HL-60 (cell line): ENCODE measurements around the gene NPHS1.

Experiments used
- DNase-seq, 2 experiments: peaks; one replicate each; pipeline ENCODE4 v3.0.0-alpha.2; 2010 to 2020; ENCODE audit warnings: low read depth in 1 of 2, low spot score in 1 of 2
- H3K27ac ChIP-seq: fragments of 250-450 bp; sonication (Bioruptor Pico); replicated peaks from 2 replicates; pipeline ENCODE4 v1.5.1; 2020; ENCODE audit warnings: mild to moderate bottlenecking, moderate library complexity
- H3K27me3 ChIP-seq: fragments of 250-450 bp; sonication (Bioruptor Pico); 2 replicates; pipeline ENCODE4 v1.5.1; 2021; ENCODE audit warnings: mild to moderate bottlenecking, moderate library complexity; ENCODE audit not compliant: insufficient read depth, poor library complexity, severe bottlenecking
- H3K4me3 ChIP-seq: replicated peaks from 2 replicates; pipeline ENCODE4 v1.5.1; 2011; ENCODE audit warnings: mild to moderate bottlenecking, control low read depth, low read length; ENCODE audit not compliant: insufficient read depth
- GABPA ChIP-seq: IDR thresholded peaks from 2 replicates; pipeline ENCODE4 v1.6.1; 2012; ENCODE audit warnings: low read depth
- POLR2AphosphoS5 ChIP-seq: IDR thresholded peaks from 2 replicates; pipeline ENCODE4 v1.6.1; 2012; ENCODE audit warnings: low read depth
- SPI1 ChIP-seq: IDR thresholded peaks from 2 replicates; pipeline ENCODE4 v1.6.1; 2012; ENCODE audit warnings: low read depth, mild to moderate bottlenecking, borderline replicate concordance
- TF ChIP-seq, protein P1 (sequence below): IDR thresholded peaks from one replicate; pipeline ENCODE4 v1.5.1; 2011; ENCODE audit warnings: low read length, control low read depth, inconsistent platforms; ENCODE audit not compliant: insufficient read depth
- TF ChIP-seq, protein P2 (sequence below): IDR thresholded peaks from 2 replicates; pipeline ENCODE4 v1.6.1; 2012; ENCODE audit warnings: low read depth; ENCODE audit not compliant: insufficient replicate concordance

NPHS1 gene

DNA sequence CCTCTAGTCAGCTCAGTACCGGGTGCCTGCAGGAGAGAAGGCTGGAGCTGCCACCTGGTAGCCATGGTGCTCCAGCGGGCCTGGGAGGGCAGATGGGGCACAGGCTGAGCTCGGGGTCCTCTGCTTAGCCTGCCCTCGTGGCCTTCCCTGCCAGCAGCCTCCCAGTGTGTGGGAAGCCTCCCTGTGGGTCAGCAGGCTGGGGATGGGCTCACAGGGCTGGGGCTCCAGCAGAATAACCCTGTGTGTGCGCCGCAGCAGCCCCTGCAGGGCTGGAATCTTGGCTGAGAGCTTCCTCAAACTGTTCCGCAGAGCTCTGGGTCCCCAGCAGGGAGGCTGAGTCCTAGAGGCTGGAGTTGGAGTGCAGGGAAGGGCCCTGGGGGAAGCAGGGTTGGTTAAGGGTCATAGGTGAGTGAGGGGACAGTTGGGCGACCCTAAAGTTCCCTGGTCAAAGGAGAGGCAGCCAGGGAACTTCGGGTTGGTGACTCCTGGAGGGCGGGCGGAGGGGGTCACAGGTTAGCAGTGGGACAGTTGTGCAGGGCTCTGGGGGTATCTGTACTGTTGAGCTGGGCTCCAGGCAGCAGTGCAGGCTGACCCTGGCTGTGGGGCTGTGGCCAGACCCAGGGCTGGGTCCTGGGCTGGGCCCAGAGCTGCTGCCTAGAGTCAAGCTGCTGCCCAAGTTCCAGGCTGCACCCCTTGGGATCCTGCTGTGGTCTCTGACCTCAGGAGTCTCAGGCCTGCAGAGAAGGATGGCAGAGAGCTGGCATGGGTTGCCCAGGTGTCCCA, 62.9 kb downstream of the NPHS1 start:
- Histone ChIP-seq H3K27me3 (no peaks in the 10 kb centered on the region), H3K4me3 (no peak overlapping the region)

DNA sequence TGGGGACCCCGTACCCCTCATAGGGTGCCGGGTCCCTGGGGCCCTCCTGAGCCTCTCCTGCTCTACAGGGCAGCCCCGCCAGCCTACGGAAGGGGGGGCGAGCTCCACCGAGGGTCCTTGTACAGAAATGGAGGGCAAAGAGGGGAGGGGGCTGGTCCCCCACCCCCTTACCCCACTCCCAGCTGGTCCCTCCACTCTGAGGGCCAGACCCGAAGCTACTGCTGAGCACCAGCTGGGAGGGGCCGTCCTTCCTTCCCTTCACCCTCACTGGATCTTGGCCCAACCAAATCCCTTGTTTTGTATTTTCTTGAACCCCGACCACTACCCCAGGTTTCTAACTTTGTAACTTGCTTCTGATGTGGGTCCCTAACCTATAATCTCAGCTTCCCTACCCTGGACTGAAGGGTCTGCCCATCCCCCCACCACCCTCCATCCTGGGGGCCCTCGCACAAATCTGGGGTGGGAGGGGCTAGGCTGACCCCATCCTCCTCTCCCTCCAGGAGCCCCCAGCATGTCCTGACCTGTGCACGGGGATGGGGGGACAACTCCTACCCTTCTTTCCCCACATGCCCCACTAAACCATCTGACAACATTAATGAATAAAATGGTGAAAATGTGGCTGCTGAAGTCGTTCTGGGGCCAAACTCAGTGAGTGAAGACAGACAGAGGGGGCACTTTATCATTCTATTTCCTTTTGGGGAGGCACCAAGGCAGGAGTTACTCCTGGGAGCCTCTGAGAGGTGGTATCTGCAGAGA, 63.9 kb downstream of the NPHS1 start:
- Histone ChIP-seq H3K4me3 (no peak overlapping the region), H3K27ac (no peak overlapping the region), H3K27me3 (no peaks in the 10 kb centered on the region)
- TF ChIP-seq, protein P1, sequence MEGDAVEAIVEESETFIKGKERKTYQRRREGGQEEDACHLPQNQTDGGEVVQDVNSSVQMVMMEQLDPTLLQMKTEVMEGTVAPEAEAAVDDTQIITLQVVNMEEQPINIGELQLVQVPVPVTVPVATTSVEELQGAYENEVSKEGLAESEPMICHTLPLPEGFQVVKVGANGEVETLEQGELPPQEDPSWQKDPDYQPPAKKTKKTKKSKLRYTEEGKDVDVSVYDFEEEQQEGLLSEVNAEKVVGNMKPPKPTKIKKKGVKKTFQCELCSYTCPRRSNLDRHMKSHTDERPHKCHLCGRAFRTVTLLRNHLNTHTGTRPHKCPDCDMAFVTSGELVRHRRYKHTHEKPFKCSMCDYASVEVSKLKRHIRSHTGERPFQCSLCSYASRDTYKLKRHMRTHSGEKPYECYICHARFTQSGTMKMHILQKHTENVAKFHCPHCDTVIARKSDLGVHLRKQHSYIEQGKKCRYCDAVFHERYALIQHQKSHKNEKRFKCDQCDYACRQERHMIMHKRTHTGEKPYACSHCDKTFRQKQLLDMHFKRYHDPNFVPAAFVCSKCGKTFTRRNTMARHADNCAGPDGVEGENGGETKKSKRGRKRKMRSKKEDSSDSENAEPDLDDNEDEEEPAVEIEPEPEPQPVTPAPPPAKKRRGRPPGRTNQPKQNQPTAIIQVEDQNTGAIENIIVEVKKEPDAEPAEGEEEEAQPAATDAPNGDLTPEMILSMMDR: no peak
- no peak for TF ChIP-seq POLR2AphosphoS5
- TF ChIP-seq SPI1: no peak
- TF ChIP-seq, protein P2, sequence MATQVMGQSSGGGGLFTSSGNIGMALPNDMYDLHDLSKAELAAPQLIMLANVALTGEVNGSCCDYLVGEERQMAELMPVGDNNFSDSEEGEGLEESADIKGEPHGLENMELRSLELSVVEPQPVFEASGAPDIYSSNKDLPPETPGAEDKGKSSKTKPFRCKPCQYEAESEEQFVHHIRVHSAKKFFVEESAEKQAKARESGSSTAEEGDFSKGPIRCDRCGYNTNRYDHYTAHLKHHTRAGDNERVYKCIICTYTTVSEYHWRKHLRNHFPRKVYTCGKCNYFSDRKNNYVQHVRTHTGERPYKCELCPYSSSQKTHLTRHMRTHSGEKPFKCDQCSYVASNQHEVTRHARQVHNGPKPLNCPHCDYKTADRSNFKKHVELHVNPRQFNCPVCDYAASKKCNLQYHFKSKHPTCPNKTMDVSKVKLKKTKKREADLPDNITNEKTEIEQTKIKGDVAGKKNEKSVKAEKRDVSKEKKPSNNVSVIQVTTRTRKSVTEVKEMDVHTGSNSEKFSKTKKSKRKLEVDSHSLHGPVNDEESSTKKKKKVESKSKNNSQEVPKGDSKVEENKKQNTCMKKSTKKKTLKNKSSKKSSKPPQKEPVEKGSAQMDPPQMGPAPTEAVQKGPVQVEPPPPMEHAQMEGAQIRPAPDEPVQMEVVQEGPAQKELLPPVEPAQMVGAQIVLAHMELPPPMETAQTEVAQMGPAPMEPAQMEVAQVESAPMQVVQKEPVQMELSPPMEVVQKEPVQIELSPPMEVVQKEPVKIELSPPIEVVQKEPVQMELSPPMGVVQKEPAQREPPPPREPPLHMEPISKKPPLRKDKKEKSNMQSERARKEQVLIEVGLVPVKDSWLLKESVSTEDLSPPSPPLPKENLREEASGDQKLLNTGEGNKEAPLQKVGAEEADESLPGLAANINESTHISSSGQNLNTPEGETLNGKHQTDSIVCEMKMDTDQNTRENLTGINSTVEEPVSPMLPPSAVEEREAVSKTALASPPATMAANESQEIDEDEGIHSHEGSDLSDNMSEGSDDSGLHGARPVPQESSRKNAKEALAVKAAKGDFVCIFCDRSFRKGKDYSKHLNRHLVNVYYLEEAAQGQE: no peak
- TF ChIP-seq GABPA: no peak
- no peak for DNase-seq

More for the DNA sequence above, 62.9 kb downstream of the NPHS1 start:
- TF ChIP-seq, protein P1: no peak
- TF ChIP-seq, protein P2: no peak
- TF ChIP-seq SPI1 (no peak), GABPA (no peak), POLR2AphosphoS5 (no peak)
- DNase-seq: no peak
- no peak overlapping the region for H3K27ac ChIP-seq

DNA sequence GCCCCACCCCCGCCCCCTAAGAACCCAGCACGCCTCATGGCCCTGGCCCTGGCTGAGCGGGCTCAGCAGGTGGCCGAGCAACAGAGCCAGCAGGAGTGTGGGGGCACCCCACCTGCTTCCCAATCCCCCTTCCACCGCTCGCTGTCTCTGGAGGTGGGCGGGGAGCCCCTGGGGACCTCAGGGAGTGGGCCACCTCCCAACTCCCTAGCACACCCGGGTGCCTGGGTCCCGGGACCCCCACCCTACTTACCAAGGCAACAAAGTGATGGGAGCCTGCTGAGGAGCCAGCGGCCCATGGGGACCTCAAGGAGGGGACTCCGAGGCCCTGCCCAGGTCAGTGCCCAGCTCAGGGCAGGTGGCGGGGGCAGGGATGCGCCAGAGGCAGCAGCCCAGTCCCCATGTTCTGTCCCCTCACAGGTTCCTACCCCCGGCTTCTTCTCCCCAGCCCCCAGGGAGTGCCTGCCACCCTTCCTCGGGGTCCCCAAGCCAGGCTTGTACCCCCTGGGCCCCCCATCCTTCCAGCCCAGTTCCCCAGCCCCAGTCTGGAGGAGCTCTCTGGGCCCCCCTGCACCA, 65.0 kb downstream of the NPHS1 start:
- TF ChIP-seq, protein P1: no peak
- TF ChIP-seq, protein P2: no peak
- TF ChIP-seq GABPA (no peak), SPI1 (no peak), POLR2AphosphoS5 (no peak)
- Histone ChIP-seq H3K27ac (no peak overlapping the region), H3K4me3 (no peak overlapping the region), H3K27me3 (no peaks in the 10 kb centered on the region)
- no peak for DNase-seq
